Measurements from ENCODE around the gene HAUS3.
"Not testable (repeated sequence)": the region's sequence is repeated elsewhere in the genome, so short reads cannot be mapped to it uniquely, and the experiment has no call there.

The HAUS3 gene

DNA sequence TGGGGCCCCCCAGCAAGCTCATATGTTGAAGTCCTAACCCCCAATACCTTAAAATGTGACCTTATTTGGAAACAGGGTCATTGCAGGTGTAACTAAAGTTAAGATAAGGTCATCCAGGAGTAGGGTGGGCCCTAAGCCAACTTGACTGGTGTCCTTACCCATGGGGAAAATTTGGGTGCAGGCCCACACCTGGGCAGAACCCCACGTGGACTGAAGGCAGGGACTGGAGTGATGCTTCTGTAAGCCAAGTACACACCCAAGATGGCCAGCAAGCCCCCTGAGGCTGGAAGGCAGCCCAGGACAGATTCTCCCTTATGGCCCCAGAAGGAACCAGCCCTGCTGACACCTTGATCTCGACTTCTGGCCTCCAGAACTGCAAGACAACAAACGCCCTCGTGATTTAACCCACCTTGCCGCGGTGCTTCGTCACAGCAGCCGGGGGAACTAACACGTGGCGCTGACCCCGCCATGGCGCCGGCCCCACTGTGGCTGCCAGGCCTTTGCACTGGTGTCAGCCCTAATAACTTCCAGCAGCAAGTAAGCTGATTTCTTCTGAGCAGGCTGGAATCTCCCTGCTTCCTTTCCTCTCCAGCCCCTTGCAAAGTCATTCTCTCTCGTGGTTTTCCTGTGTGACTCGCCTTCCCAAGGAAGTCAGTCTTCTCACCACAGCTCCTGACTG lies 43.2 kb upstream of the HAUS3 start:
- no peaks in the 10 kb centered on the region for H3K9me3 ChIP-seq (ENCODE audit: control insufficient read depth in 2 of 2, low read length in 2 of 2)
- H3K4me1 ChIP-seq (ENCODE audit: control insufficient read depth, insufficient read depth, low read length) = no peaks in the 10 kb centered on the region
- no peak overlapping the region for H3K9ac ChIP-seq (ENCODE audit: low read length in 2 of 2)
- no peak overlapping the region for H3K27ac ChIP-seq (ENCODE audit: low read length)
- H3K27me3 ChIP-seq (ENCODE audit: control insufficient read depth in 1 of 2, insufficient read depth in 2 of 2, low read length in 2 of 2) = no peaks in the 10 kb centered on the region
- H3K36me3 ChIP-seq (ENCODE audit: control insufficient read depth in 2 of 2, insufficient read depth in 2 of 2, low read length in 2 of 2) = no peaks in the 10 kb centered on the region
- H3K4me3 ChIP-seq (ENCODE audit: low read length in 2 of 2) = no peak overlapping the region

DNA sequence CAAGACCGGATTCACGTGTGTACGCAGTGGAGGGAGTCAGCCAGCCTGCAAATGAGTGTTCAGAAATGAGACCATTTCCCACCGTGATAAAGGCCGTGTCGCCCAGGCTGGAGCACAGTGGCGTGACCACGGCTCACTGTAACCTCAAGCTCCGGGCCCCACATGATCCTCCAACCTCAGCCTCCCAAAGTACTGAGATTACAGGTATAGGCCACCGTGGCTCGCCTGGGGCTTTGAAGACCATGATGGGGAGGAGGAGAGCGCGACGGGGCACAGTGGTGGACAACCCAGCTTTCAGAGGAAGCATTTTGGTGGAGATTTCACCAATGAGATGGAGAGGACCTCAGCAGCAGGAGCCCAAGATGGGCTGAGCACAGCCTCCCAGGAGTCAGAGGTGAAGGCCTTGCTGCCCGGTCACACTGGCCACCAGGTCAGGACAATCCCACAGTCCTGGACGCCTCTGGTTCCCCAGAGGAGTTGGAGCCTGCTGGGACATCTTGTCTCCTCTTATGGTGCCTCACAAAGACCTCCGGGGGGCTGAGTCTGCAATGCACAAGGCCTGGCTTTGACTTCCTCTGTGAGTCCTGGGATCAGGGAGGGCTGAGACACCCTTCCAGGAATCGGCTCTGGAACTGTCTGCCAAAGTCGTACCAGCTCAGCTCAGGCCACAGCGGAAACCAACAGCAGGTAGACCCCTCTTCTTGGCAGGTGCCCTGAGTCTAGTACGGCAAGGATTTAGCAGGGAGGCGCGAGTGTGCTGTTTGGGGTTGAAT lies 42.4 kb upstream of the HAUS3 start:
- Histone ChIP-seq H3K27ac (ENCODE audit: low read length) (no peak overlapping the region), H3K27me3 (ENCODE audit: control insufficient read depth in 1 of 2, insufficient read depth in 2 of 2, low read length in 2 of 2) (no peaks in the 10 kb centered on the region), H3K4me1 (ENCODE audit: control insufficient read depth, insufficient read depth, low read length) (no peaks in the 10 kb centered on the region), H3K9me3 (ENCODE audit: control insufficient read depth in 2 of 2, low read length in 2 of 2) (no peaks in the 10 kb centered on the region), H3K36me3 (ENCODE audit: control insufficient read depth in 2 of 2, insufficient read depth in 2 of 2, low read length in 2 of 2) (no peaks in the 10 kb centered on the region), H3K9ac (ENCODE audit: low read length in 2 of 2) (no peak overlapping the region), H3K4me3 (ENCODE audit: low read length in 2 of 2) (no peak overlapping the region)

DNA sequence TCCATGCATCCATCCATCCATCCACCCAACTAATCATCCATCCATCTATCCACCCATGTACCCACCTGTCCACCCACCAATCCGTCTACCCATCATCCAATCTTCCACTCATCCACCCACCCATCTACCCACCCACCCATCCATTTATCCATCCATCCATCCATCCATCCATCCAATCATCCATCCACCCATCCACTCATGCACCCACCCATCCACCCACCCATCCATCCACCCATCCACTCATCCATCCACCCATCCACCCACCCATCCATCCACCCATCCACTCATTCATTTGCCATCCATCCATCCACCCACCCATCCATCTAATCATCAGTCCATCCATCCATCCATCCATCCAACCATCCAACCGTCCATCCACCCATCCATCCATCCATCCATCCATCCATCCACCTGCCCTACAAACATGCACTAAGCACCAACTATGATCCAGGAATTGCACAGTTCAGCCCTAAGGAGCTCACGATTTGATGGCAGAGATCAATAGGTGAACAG lies 41.3 kb upstream of the HAUS3 start:
- Histone ChIP-seq H3K4me1 (ENCODE audit: control insufficient read depth, insufficient read depth, low read length) (no peaks in the 10 kb centered on the region), H3K36me3 (ENCODE audit: control insufficient read depth in 2 of 2, insufficient read depth in 2 of 2, low read length in 2 of 2) (no peaks in the 10 kb centered on the region), H3K27me3 (ENCODE audit: control insufficient read depth in 1 of 2, insufficient read depth in 2 of 2, low read length in 2 of 2) (no peaks in the 10 kb centered on the region), H3K9ac (ENCODE audit: low read length in 2 of 2) (no peak overlapping the region), H3K27ac (ENCODE audit: low read length) (no peak overlapping the region), H3K4me3 (ENCODE audit: low read length in 2 of 2) (no peak overlapping the region), H3K9me3 (ENCODE audit: control insufficient read depth in 2 of 2, low read length in 2 of 2) (no peaks in the 10 kb centered on the region)

DNA sequence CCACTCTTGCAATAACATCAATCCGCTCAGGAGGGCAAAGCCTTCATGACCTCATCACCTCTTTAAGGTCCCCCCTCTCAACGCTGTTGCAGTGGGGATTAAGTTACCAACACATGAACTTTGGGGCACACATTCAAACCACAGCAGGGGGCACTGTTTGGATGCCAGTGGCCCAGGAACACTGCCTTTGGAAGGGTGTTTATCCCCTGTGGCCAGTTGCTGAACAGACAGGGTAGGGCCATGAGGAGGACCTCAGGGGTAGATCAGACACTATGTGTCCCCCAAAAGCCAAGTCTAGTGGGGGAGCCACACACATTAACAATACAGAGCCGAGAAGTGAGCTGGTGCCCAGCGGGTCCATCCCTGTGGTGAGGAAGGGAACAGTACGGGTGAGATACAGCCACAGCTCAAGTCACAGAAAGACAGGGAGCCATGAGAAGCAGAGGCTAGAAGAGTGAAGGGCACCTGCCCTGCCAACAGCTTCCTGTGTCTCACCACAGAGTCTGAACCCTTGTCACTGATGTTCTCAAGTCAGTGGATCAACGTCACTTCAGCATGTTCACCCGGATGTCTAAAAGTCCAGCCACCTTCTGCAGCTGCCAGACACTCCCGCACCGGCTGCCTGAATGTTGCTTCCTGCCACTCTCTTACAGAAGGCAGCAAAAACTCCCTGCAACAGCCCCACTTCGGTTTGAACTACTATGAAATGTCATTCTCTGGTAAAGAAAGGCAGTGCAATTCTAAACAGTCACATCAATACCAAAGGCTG lies 39.8 kb upstream of the HAUS3 start:
- no peaks in the 10 kb centered on the region for H3K9me3 ChIP-seq (ENCODE audit: control insufficient read depth in 2 of 2, low read length in 2 of 2)
- no peak overlapping the region for H3K9ac ChIP-seq (ENCODE audit: low read length in 2 of 2)
- H3K27me3 ChIP-seq (ENCODE audit: control insufficient read depth in 1 of 2, insufficient read depth in 2 of 2, low read length in 2 of 2) = no peaks in the 10 kb centered on the region
- H3K27ac ChIP-seq (ENCODE audit: low read length) = no peak overlapping the region
- H3K4me1 ChIP-seq (ENCODE audit: control insufficient read depth, insufficient read depth, low read length) = no peaks in the 10 kb centered on the region
- H3K4me3 ChIP-seq (ENCODE audit: low read length in 2 of 2) = no peak overlapping the region
- H3K36me3 ChIP-seq (ENCODE audit: control insufficient read depth in 2 of 2, insufficient read depth in 2 of 2, low read length in 2 of 2) = no peaks in the 10 kb centered on the region

DNA sequence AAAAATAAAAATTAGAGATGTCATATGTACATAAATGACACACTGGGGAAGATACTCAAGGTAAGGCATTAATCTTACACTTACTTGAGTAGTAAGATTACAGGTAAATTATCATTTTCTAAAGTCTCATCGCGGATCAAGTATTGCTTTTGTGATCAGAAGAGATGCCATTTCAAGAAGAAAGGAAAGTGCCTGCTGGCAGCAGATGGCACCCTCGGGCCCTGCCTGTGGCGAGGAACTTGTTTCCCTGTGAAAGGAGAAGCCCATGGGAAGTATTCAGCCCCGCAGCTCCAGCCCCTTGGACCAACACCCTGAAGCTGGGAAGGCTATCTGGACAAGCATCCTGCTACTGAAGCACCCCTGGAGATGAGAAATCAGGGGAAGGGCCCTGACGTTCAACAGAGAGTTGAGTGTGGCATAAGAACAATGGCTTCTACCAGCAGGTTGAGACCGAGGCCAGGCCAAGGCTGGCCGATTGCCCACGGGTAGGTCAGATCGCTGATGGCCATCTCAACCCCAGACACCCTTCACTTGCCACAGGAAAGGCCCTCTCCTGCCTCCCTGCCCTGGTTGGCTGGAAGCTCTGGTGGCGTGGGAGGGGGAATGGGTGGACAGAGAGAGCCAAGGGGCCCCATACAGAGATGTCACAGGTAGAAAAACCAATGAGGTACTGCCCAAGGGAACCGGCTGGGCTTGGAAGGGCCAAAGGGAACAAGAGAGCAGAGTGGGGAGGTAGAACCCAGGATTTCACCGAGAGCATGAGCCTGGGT lies 38.8 kb upstream of the HAUS3 start:
- Histone ChIP-seq H3K4me3 (ENCODE audit: low read length in 2 of 2) (no peak overlapping the region), H3K9ac (ENCODE audit: low read length in 2 of 2) (no peak overlapping the region), H3K27ac (ENCODE audit: low read length) (no peak overlapping the region)

GRCh38 chr4:2277956-2278355 lies 36.0 kb upstream of the HAUS3 start:
- no peaks in the 10 kb centered on the region for H3K4me1 ChIP-seq (ENCODE audit: control insufficient read depth, insufficient read depth, low read length)
- H3K9me3 ChIP-seq (ENCODE audit: control insufficient read depth in 2 of 2, low read length in 2 of 2) = no peaks in the 10 kb centered on the region
- H3K9ac ChIP-seq (ENCODE audit: low read length in 2 of 2) = no peak overlapping the region
- H3K27ac ChIP-seq (ENCODE audit: low read length) = no peak overlapping the region
- no peaks in the 10 kb centered on the region for H3K27me3 ChIP-seq (ENCODE audit: control insufficient read depth in 1 of 2, insufficient read depth in 2 of 2, low read length in 2 of 2)
- H3K36me3 ChIP-seq (ENCODE audit: control insufficient read depth in 2 of 2, insufficient read depth in 2 of 2, low read length in 2 of 2) = no peaks in the 10 kb centered on the region
- no peak overlapping the region for H3K4me3 ChIP-seq (ENCODE audit: low read length in 2 of 2)

More for the DNA sequence above, 38.8 kb upstream of the HAUS3 start:
- no peaks in the 10 kb centered on the region for H3K4me1 ChIP-seq (ENCODE audit: control insufficient read depth, insufficient read depth, low read length)
- H3K36me3 ChIP-seq (ENCODE audit: control insufficient read depth in 2 of 2, insufficient read depth in 2 of 2, low read length in 2 of 2) = no peaks in the 10 kb centered on the region
- no peaks in the 10 kb centered on the region for H3K9me3 ChIP-seq (ENCODE audit: control insufficient read depth in 2 of 2, low read length in 2 of 2)
- H3K27me3 ChIP-seq (ENCODE audit: control insufficient read depth in 1 of 2, insufficient read depth in 2 of 2, low read length in 2 of 2) = no peaks in the 10 kb centered on the region

DNA sequence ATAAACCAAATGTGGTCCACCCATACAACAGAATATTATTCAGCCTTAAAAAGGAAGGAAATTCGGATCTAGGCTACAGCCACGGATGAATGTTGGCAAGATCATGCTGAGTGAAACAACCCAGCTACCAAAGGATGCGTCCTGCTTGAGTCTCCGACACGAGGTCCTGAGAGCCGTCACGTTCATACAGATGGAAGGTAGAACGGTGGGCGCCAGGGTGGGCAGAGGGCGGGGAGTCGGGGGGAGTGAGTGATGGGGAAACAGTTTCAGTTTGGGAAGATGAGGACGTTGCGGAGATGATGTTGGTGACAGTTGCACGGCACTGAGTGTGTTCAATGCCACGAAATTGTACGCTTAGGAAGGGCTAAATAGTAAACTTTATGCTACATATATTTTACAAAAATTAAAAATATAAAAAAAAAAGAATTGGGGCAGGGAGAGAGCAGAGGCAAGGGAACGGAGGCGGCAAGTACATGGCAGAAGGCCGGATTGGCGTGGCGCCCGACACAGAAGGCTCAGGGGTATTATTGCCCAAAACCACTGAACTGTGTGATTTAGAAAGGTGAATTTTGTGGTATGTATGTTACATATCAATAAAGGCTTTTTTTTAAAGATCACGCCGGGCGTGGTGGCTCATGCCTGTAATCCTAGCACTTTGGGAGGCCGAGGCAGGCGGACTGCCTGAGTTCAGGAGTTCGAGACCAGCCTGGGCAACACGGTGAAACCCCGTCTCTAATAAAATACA lies 34.8 kb upstream of the HAUS3 start:
- H3K36me3 ChIP-seq (ENCODE audit: control insufficient read depth in 2 of 2, insufficient read depth in 2 of 2, low read length in 2 of 2) = peaks cover 0 to 2% of the 10 kb centered on the region in 2 donors
- no peak overlapping the region for H3K27ac ChIP-seq (ENCODE audit: low read length)
- H3K9ac ChIP-seq (ENCODE audit: low read length in 2 of 2) = no peak overlapping the region
- no peaks in the 10 kb centered on the region for H3K4me1 ChIP-seq (ENCODE audit: control insufficient read depth, insufficient read depth, low read length)
- H3K27me3 ChIP-seq (ENCODE audit: control insufficient read depth in 1 of 2, insufficient read depth in 2 of 2, low read length in 2 of 2) = no peaks in the 10 kb centered on the region
- H3K9me3 ChIP-seq (ENCODE audit: control insufficient read depth in 2 of 2, low read length in 2 of 2) = no peaks in the 10 kb centered on the region
- H3K4me3 ChIP-seq (ENCODE audit: low read length in 2 of 2) = no peak overlapping the region

DNA sequence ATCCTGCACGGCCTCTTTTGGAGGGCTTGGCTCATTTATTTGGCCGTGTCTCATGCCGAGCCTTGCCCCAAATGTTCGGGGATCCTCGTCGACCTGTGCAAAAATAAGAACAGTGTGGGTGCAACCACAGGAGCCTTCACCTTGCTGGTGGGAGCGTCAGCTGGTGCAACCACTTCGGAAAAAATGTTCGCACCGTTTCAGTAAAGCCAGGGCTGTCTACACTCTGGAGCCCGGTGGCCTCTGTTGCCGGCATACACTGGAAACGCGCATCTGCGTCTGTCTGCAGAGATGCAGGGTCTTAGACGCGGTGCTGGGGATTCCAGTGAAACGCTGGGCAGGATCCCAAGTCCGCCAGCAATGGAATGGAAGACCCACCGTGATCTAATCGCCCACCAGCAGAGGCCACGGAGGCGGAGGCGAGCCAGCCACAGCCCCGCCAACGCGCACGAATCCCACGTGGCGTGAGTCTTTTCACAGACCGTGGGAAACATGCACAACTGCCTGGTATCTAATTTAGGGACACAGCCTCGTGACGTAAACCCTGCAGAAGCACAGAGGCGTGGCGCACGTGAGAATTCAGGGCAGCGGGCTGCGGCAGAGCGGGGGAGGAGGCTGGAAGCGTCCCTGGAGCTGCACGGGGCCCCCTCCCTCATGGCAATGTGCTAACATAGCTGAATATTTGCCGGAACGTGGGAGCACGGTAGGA lies 33.8 kb upstream of the HAUS3 start:
- Histone ChIP-seq H3K9ac (ENCODE audit: low read length in 2 of 2) (no peak overlapping the region), H3K9me3 (ENCODE audit: control insufficient read depth in 2 of 2, low read length in 2 of 2) (no peaks in the 10 kb centered on the region), H3K36me3 (ENCODE audit: control insufficient read depth in 2 of 2, insufficient read depth in 2 of 2, low read length in 2 of 2) (peaks cover 0 to 2% of the 10 kb centered on the region in 2 donors), H3K27me3 (ENCODE audit: control insufficient read depth in 1 of 2, insufficient read depth in 2 of 2, low read length in 2 of 2) (no peaks in the 10 kb centered on the region), H3K27ac (ENCODE audit: low read length) (no peak overlapping the region), H3K4me3 (ENCODE audit: low read length in 2 of 2) (no peak overlapping the region), H3K4me1 (ENCODE audit: control insufficient read depth, insufficient read depth, low read length) (no peaks in the 10 kb centered on the region)

DNA sequence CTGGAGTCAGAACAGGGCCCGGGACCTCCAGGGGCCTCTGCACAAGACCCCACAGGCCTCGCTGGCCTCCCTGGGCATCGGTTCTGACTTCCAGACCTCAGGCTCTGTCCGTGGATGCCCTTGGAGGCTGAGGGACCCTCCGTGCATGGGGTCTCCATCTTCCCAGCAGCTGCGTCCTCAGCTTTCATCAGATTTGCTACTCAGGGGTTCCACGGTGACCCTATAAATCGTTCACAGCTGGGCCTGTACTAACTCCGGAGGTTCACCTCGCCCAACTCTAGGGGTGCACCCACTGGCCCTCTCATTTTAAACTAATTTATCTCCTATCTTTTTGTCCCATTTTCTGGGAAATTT lies 33.1 kb upstream of the HAUS3 start:
- H3K4me1 ChIP-seq (ENCODE audit: control insufficient read depth, insufficient read depth, low read length); H3K36me3 ChIP-seq (ENCODE audit: control insufficient read depth in 2 of 2, insufficient read depth in 2 of 2, low read length in 2 of 2); H3K27ac ChIP-seq (ENCODE audit: low read length); H3K27me3 ChIP-seq (ENCODE audit: control insufficient read depth in 1 of 2, insufficient read depth in 2 of 2, low read length in 2 of 2); H3K4me3 ChIP-seq (ENCODE audit: low read length in 2 of 2); H3K9me3 ChIP-seq (ENCODE audit: control insufficient read depth in 2 of 2, low read length in 2 of 2); H3K9ac ChIP-seq (ENCODE audit: low read length in 2 of 2): not testable (repeated sequence)
